IPS-18c (cell line): ENCODE data around the gene EHF.

Source experiments
- H3K4me3 ChIP-seq: 2 replicates; pipeline ENCODE4 v1.7.0; 2013; ENCODE audit warnings: low read depth, mild to moderate bottlenecking, low read length, moderate library complexity; ENCODE audit not compliant: insufficient read depth
- H3K9me3 ChIP-seq: one replicate; pipeline ENCODE4 v1.6.1; 2013; ENCODE audit warnings: mild to moderate bottlenecking, low read length, moderate library complexity; ENCODE audit not compliant: control insufficient read depth, insufficient read depth

Gene EHF

GRCh38 chr11:34649597-34649996, 28.7 kb downstream of the EHF start:
- Histone ChIP-seq H3K9me3 (peaks cover 3% of the 10 kb centered on the region), H3K4me3 (no peak overlapping the region)

GRCh38 chr11:34650528-34650927, 29.6 kb downstream of the EHF start:
- Histone ChIP-seq H3K4me3 (no peak overlapping the region), H3K9me3 (peaks cover 3% of the 10 kb centered on the region)

- Histone ChIP-seq H3K4me3 (no peak overlapping the region), H3K9me3 (peaks cover 3% of the 10 kb centered on the region)
Observed at GRCh38 chr11:34651551-34651950, 30.7 kb downstream of the EHF start.

DNA sequence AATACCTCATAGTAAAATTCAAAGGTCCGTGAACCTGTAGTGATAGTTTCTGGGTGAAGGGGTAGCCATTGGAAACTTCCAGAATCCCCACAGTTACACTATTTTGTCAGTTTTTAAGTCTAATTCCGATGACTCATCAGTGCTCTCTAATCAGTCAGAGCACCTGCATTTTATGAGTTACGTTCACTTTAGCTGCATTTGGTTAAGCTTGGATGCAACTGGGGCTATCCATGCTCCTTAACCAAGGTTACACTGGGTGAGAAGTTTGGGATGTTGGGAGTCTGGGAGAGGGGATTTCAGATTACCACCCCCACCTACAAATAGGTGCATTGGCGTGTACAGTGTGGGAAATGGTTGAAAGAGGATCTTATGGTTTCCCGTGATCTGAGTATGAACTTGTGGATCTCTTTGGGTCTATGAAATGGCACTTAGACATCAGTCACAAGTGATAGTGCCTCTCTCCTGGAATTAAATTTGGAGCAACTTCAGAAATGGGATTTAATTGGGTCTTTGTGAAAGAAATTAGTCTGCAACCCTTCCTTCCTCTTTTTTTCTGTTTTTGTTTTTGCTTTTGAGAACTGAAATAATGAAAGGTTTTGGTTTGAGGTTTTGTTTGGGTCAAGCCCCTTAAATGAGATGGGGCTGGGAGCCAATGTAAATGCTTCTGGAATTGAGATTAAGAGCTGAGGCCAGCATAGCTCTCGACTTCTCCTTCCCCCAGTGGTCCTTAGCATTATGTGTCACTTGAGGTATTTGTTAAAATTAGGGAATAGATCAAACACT, 31.5 kb downstream of the EHF start:
- peaks cover 3% of the 10 kb centered on the region for H3K9me3 ChIP-seq
- no peak overlapping the region for H3K4me3 ChIP-seq

GRCh38 chr11:34653031-34653430, 32.1 kb downstream of the EHF start:
- peaks cover 3% of the 10 kb centered on the region for H3K9me3 ChIP-seq
- no peak overlapping the region for H3K4me3 ChIP-seq

- no peak overlapping the region for H3K4me3 ChIP-seq
- H3K9me3 ChIP-seq = peaks cover 3% of the 10 kb centered on the region
Observed at GRCh38 chr11:34653851-34654482, 33.1 kb downstream of the EHF start.

- H3K4me3 ChIP-seq = no peak overlapping the region; the same call in 1 of the 2 replicates
- peaks cover 3% of the 10 kb centered on the region for H3K9me3 ChIP-seq
Observed at GRCh38 chr11:34654483-34655334, 33.8 kb downstream of the EHF start.

DNA sequence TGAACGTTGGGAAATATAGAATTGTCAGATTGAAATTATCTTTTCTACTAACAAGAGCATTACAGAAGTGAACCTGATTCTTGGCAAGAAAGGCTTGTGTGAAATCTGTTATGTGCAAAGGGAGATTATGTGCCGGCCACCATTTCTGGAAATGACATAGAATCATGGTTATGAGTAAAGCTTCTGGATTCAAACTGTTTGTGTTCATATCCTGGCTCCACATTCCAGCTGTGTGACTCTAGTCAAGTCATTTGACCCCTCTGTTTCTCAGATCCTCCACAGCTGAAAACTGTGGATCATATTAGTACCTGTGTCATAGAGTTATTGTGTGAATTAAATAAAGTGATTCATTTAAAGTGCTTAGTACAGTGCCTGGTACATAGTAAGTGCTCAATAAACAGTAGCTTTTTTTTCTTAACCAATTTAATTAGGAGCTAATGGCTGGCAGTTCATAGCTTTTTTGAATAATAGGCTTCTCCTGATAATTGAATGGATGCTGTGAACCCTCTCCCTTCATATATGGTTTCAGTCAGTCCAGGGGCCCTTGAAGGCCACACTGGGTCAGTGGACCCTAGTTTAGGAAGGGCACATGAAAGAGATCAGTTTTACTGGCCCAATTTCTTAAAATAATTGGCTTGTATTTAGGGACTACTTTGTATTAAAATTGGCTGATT, 34.6 kb downstream of the EHF start:
- Histone ChIP-seq H3K9me3 (peaks cover 3% of the 10 kb centered on the region), H3K4me3 (no peak overlapping the region)

- no peak overlapping the region for H3K4me3 ChIP-seq
- H3K9me3 ChIP-seq = no peaks in the 10 kb centered on the region
Observed at GRCh38 chr11:34656062-34656720, 35.3 kb downstream of the EHF start.

DNA sequence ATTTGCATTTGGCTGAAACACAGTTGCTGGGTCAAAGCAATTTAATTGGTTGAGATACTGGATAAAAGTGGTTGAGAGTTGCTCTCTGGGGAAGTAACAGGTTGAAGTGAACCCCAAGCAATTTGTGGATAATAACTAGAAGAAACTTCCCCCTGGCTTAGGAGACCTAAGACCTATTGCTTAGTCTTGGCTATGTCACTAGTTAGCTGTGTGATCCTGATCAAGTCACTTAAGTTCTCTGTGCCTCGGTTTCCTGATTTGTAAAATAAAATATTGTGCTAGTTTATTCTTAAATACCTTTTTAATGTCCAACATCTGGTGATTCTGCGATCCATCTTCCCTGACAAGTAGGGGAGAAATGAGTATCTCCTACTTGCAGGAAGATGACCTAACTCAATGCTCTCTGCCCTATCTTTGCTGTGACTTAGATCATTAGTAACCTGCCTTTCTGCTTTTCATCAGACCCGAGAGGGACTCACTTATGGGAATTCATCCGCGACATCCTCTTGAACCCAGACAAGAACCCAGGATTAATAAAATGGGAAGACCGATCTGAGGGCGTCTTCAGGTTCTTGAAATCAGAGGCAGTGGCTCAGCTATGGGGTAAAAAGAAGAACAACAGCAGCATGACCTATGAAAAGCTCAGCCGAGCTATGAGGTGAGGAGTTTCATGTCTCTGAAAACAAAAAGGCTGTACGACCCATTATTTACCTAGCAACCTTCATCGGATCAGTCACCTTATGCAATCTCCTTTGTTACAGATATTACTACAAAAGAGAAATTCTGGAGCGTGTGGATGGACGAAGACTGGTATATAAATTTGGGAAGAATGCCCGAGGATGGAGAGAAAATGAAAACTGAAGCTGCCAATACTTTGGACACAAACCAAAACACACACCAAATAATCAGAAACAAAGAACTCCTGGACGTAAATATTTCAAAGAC, 37.5 kb downstream of the EHF start:
- no peaks in the 10 kb centered on the region for H3K9me3 ChIP-seq
- H3K4me3 ChIP-seq = no peak overlapping the region

GRCh38 chr11:34659096-34659733, 38.3 kb downstream of the EHF start:
- H3K9me3 ChIP-seq = no peaks in the 10 kb centered on the region
- H3K4me3 ChIP-seq = no peak overlapping the region

GRCh38 chr11:34665077-34665835, 44.4 kb downstream of the EHF start:
- no peaks in the 10 kb centered on the region for H3K9me3 ChIP-seq

GRCh38 chr11:34667810-34668582, 47.1 kb downstream of the EHF start:
- H3K9me3 ChIP-seq = no peaks in the 10 kb centered on the region
- H3K4me3 ChIP-seq = no peak overlapping the region

More at GRCh38 chr11:34665077-34665835, 44.4 kb downstream of the EHF start:
- no peak overlapping the region for H3K4me3 ChIP-seq

DNA sequence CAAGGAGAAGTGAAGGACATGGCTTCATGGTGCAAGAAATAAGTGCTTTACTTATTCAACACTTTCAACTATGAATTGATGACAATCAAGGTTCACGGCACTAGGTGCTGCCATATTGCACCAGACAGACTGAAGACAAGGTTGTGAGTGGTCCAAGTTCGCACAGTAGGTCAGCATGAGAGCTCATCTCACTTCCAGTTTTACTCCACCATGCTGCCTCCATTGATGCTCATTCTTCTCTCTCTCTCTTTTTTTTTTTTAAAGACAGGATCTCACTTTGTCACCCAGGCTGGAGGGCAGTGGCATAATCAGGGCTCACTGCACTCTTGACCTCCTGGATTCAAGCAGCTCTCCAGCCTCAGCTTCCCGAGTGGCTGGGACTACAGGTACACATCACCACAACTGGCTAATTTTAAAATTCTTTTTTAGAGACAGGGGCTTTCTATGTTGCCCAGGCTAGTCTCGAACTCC, 47.7 kb downstream of the EHF start:
- H3K9me3 ChIP-seq = no peaks in the 10 kb centered on the region
- no peak overlapping the region for H3K4me3 ChIP-seq
